GM18858 (cell line): ENCODE data around the gene SCNN1G.

ENCODE experiments used
- ATAC-seq: cut with Tn5 transposase; IDR thresholded peaks from one replicate; pipeline ENCODE4 v1.9.1; 2021; ENCODE audit not compliant: unreplicated experiment

The SCNN1G gene

GRCh38 chr16:23195366-23195978, 12.9 kb downstream of the SCNN1G start:
- ATAC-seq, result no peak

- ATAC-seq, result no peak
Observed at GRCh38 chr16:23196539-23196938, 14.0 kb downstream of the SCNN1G start.

GRCh38 chr16:23202166-23202565, 19.6 kb downstream of the SCNN1G start:
- ATAC-seq, result no peak

GRCh38 chr16:23206986-23207385, 24.4 kb downstream of the SCNN1G start:
- no peak for ATAC-seq

GRCh38 chr16:23207485-23207884, 24.9 kb downstream of the SCNN1G start:
- ATAC-seq, result no peak

- ATAC-seq, result no peak
Observed at GRCh38 chr16:23209606-23210005, 27.1 kb downstream of the SCNN1G start.

GRCh38 chr16:23213831-23214230, 31.3 kb downstream of the SCNN1G start:
- no peak for ATAC-seq

GRCh38 chr16:23214796-23215195, 32.3 kb downstream of the SCNN1G start:
- no peak for ATAC-seq

- ATAC-seq, result no peak
Observed at GRCh38 chr16:23215435-23215834, 32.9 kb downstream of the SCNN1G start.

GRCh38 chr16:23216658-23217246, 34.2 kb downstream of the SCNN1G start:
- ATAC-seq, result no peak

- no peak for ATAC-seq
Observed at GRCh38 chr16:23217646-23218045, 35.1 kb downstream of the SCNN1G start.

- no peak for ATAC-seq
Observed at GRCh38 chr16:23222929-23223328, 40.4 kb downstream of the SCNN1G start.

GRCh38 chr16:23223368-23223767, 40.8 kb downstream of the SCNN1G start:
- no peak for ATAC-seq

GRCh38 chr16:23225109-23225508, 42.6 kb downstream of the SCNN1G start:
- ATAC-seq, result no peak

GRCh38 chr16:23225634-23226033, 43.1 kb downstream of the SCNN1G start:
- no peak for ATAC-seq

GRCh38 chr16:23227529-23227928, 45.0 kb downstream of the SCNN1G start:
- ATAC-seq, result no peak

- no peak for ATAC-seq
Observed at GRCh38 chr16:23229714-23230113, 47.2 kb downstream of the SCNN1G start.

- ATAC-seq, result no peak
Observed at GRCh38 chr16:23232806-23233205, 50.3 kb downstream of the SCNN1G start.

- no peak for ATAC-seq
Observed at GRCh38 chr16:23235176-23235575, 52.6 kb downstream of the SCNN1G start.

- ATAC-seq, result no peak
Observed at GRCh38 chr16:23236983-23237382, 54.4 kb downstream of the SCNN1G start.

GRCh38 chr16:23240994-23241393, 58.4 kb downstream of the SCNN1G start:
- no peak for ATAC-seq

GRCh38 chr16:23244122-23244521, 61.6 kb downstream of the SCNN1G start:
- no peak for ATAC-seq

GRCh38 chr16:23245268-23245667, 62.7 kb downstream of the SCNN1G start:
- ATAC-seq, result no peak
